ENCODE data around the gene RNF111. TPM values are rescaled to one million over a fixed set of nuclear protein-coding genes. Genes with fewer than 3 reads are reported as not detected.

The RNF111 gene
- total RNA-seq, 1 experiment from 2014 or later = 13.3 TPM

GRCh38 chr15:59138243-59138642 lies 150.8 kb downstream of the RNF111 start:
- peak; percentile 79 for ATAC-seq
- Histone ChIP-seq H3K9ac (ENCODE audit: low read length) (no peak overlapping the region), H3F3A (ENCODE audit: low read length, unreplicated experiment) (no peaks in the 10 kb centered on the region), H4K20me1 (ENCODE audit: low read length) (no peaks in the 10 kb centered on the region), H3K79me2 (ENCODE audit: low read length) (no peaks in the 10 kb centered on the region), H2AFZ (ENCODE audit: low read length) (no peak overlapping the region), H3K36me3 (ENCODE audit: low read depth, low read length) (peaks cover 47% of the 10 kb centered on the region), H3K9me3 (ENCODE audit: low read length) (no peaks in the 10 kb centered on the region), H3K27me3 (ENCODE audit: low read length) (no peaks in the 10 kb centered on the region), H3K4me1 (ENCODE audit: insufficient read depth, low read length) (no peaks in the 10 kb centered on the region), H3K27ac (ENCODE audit: low read length) (no peak overlapping the region), H3K9me2 (replicated peaks; ENCODE audit: low read length) (no peaks in the 10 kb centered on the region), H3K4me2 (ENCODE audit: low read length) (no peak overlapping the region), H3K4me3 (ENCODE audit: low read length) (no peak overlapping the region)
- no TSS peak for BruUV-seq (replicated peaks)
- ChIA-PET POLR2A (ENCODE audit: unreplicated experiment) (no interaction called here), CTCF (interaction anchor here (0.5 kb wide), 1 partner anchor 274 kb away, joined by 3 read pairs; no protein-coding TSS in a partner anchor)
- DNase-seq = peak; percentile 47
- intact Hi-C loops (cut with micrococcal nuclease) = no loop called here
- no peak for TF ChIP-seq EZH2 (IDR thresholded peaks at IDR 0.05; ENCODE audit: low read length, unreplicated experiment)
- TF ChIP-seq CTCF (conservative IDR thresholded peaks at IDR 0.05; ENCODE audit: low read depth, low read length) = peak; percentile 87

GRCh38 chr15:59140422-59141226 lies 153.2 kb downstream of the RNF111 start:
- H4K20me1 ChIP-seq (ENCODE audit: low read length) = no peaks in the 10 kb centered on the region
- H3F3A ChIP-seq (ENCODE audit: low read length, unreplicated experiment) = no peaks in the 10 kb centered on the region
- H3K4me2 ChIP-seq (ENCODE audit: low read length) = no peak overlapping the region
- no peaks in the 10 kb centered on the region for H3K4me1 ChIP-seq (ENCODE audit: insufficient read depth, low read length)
- H3K9me2 ChIP-seq (replicated peaks; ENCODE audit: low read length) = no peaks in the 10 kb centered on the region
- H3K27ac ChIP-seq (ENCODE audit: low read length) = no peak overlapping the region
- ChIA-PET POLR2A (ENCODE audit: unreplicated experiment) (no interaction called here), CTCF (no interaction called here)
- peaks cover 32% of the 10 kb centered on the region for H3K36me3 ChIP-seq (ENCODE audit: low read depth, low read length)
- no TSS peak for BruUV-seq (replicated peaks)
- no peaks in the 10 kb centered on the region for H3K27me3 ChIP-seq (ENCODE audit: low read length)
- H2AFZ ChIP-seq (ENCODE audit: low read length) = no peak overlapping the region
- peak; percentile 22; the same call in 1 of the 2 replicates for ATAC-seq
- no peaks in the 10 kb centered on the region for H3K79me2 ChIP-seq (ENCODE audit: low read length)
- TF ChIP-seq EZH2 (IDR thresholded peaks at IDR 0.05; ENCODE audit: low read length, unreplicated experiment) = no peak
- no peak for TF ChIP-seq CTCF (conservative IDR thresholded peaks at IDR 0.05; ENCODE audit: low read depth, low read length)
- no peak for TF ChIP-seq EZH2phosphoT487 (IDR thresholded peaks at IDR 0.05; ENCODE audit: borderline replicate concordance, low read length)
- no peak overlapping the region for H3K4me3 ChIP-seq (ENCODE audit: low read length)
- no peaks in the 10 kb centered on the region for H3K9me3 ChIP-seq (ENCODE audit: low read length)
- peak; percentile 3 for DNase-seq
- H3K9ac ChIP-seq (ENCODE audit: low read length) = no peak overlapping the region
- intact Hi-C loops (cut with micrococcal nuclease) = no loop called here

- H3F3A ChIP-seq (ENCODE audit: low read length, unreplicated experiment) = no peaks in the 10 kb centered on the region
- TF ChIP-seq CTCF (conservative IDR thresholded peaks at IDR 0.05; ENCODE audit: low read depth, low read length) = no peak
- no peak for TF ChIP-seq EZH2phosphoT487 (IDR thresholded peaks at IDR 0.05; ENCODE audit: borderline replicate concordance, low read length)
- no peak for TF ChIP-seq EZH2 (IDR thresholded peaks at IDR 0.05; ENCODE audit: low read length, unreplicated experiment)
- no peaks in the 10 kb centered on the region for H3K9me3 ChIP-seq (ENCODE audit: low read length)
- H3K27me3 ChIP-seq (ENCODE audit: low read length) = no peaks in the 10 kb centered on the region
- no peak overlapping the region for H3K4me2 ChIP-seq (ENCODE audit: low read length)
- H3K79me2 ChIP-seq (ENCODE audit: low read length) = no peaks in the 10 kb centered on the region
- intact Hi-C loops (cut with micrococcal nuclease) = no loop called here
- CTCF ChIA-PET = no interaction called here
- no peaks in the 10 kb centered on the region for H3K4me1 ChIP-seq (ENCODE audit: insufficient read depth, low read length)
- no peak overlapping the region for H2AFZ ChIP-seq (ENCODE audit: low read length)
- no peaks in the 10 kb centered on the region for H3K9me2 ChIP-seq (replicated peaks; ENCODE audit: low read length)
- H3K27ac ChIP-seq (ENCODE audit: low read length) = no peak overlapping the region
- DNase-seq (no peak), ATAC-seq (no peak)
- H3K9ac ChIP-seq (ENCODE audit: low read length) = no peak overlapping the region
- POLR2A ChIA-PET (ENCODE audit: unreplicated experiment) = no interaction called here
- no peaks in the 10 kb centered on the region for H4K20me1 ChIP-seq (ENCODE audit: low read length)
- no TSS peak for BruUV-seq (replicated peaks)
- H3K36me3 ChIP-seq (ENCODE audit: low read depth, low read length) = peaks cover 16% of the 10 kb centered on the region; the same call in 1 of the 2 replicates
- no peak overlapping the region for H3K4me3 ChIP-seq (ENCODE audit: low read length)
These were observed 155.8 kb downstream of the RNF111 start for GRCh38 chr15:59143281-59143680.
